WTC11 (cell line): Measurements from ENCODE around the gene ZDHHC7. TPM values are rescaled to one million over a fixed set of nuclear protein-coding genes. Genes with fewer than 3 reads are reported as not detected.

ENCODE experiments used
- ATAC-seq: fragments of 200-7000 bp; cut with Tn5 transposase; 2 replicates; pipeline ENCODE4 v1.10.0; 2021; ENCODE audit warnings: mild to moderate bottlenecking, moderate library complexity
- CTCF ChIA-PET: fragments of 300-600 bp; sonication (Branson Sonifier 250); formaldehyde crosslinking; loops from one replicate; lab custom pipeline; 2021; ENCODE audit warnings: antibody characterized with exemption; lab: Charles Lee
- POLR2A ChIA-PET: fragments of 350-600 bp; sonication (Branson Sonifier 250); formaldehyde crosslinking; loops from one replicate; lab custom pipeline; 2021; ENCODE audit warnings: antibody characterized with exemption; lab: Charles Lee
- DNase-seq: peaks from one replicate; pipeline ENCODE4 v3.0.0; 2021; ENCODE audit warnings: low spot score
- H3K27ac Mint-ChIP-seq: 2 replicates; pipeline ENCODE4 v1.8.0; 2021; ENCODE audit warnings: mixed read lengths
- H3K27me3 Mint-ChIP-seq: 2 replicates; pipeline ENCODE4 v1.8.0; 2021; ENCODE audit warnings: low read depth, mild to moderate bottlenecking, moderate library complexity, mixed read lengths
- H3K36me3 Mint-ChIP-seq: 2 replicates; pipeline ENCODE4 v1.8.0; 2021; ENCODE audit warnings: mixed read lengths
- H3K4me1 Mint-ChIP-seq: 2 replicates; pipeline ENCODE4 v1.8.0; 2022; ENCODE audit warnings: mixed read lengths
- H3K4me3 Mint-ChIP-seq: 2 replicates; pipeline ENCODE4 v1.8.0; 2021; ENCODE audit warnings: mild to moderate bottlenecking, moderate library complexity, mixed read lengths
- H3K9me3 Mint-ChIP-seq: 2 replicates; pipeline ENCODE4 v1.8.0; 2021; ENCODE audit warnings: mixed read lengths
- AR ChIP-seq: fragments of 250-450 bp; sonication (Bioruptor Pico); IDR thresholded peaks from 2 replicates; pipeline ENCODE4 v1.9.0; 2021; ENCODE audit warnings: mild to moderate bottlenecking
- CREB1 ChIP-seq: sonication (generic); formaldehyde crosslinking; IDR thresholded peaks from 2 replicates; pipeline ENCODE4 v1.8.0; 2023; ENCODE audit warnings: mild to moderate bottlenecking, missing genetic modification reagents
- E2F1 ChIP-seq: sonication (generic); formaldehyde crosslinking; IDR thresholded peaks from 2 replicates; pipeline ENCODE4 v1.8.0; 2022; ENCODE audit warnings: mild to moderate bottlenecking, missing genetic modification reagents
- ESRRA ChIP-seq: sonication (generic); formaldehyde crosslinking; IDR thresholded peaks from 2 replicates; pipeline ENCODE4 v1.8.1; 2022; ENCODE audit warnings: mild to moderate bottlenecking, missing genetic modification reagents, borderline replicate concordance
- ETV6 ChIP-seq: sonication (generic); formaldehyde crosslinking; IDR thresholded peaks from 2 replicates; pipeline ENCODE4 v1.8.1; 2022; ENCODE audit warnings: mild to moderate bottlenecking, missing genetic modification reagents
- FOXP1 ChIP-seq: sonication (generic); formaldehyde crosslinking; IDR thresholded peaks from 2 replicates; pipeline ENCODE4 v1.8.0; 2022; ENCODE audit warnings: missing genetic modification reagents, mild to moderate bottlenecking, moderate library complexity, borderline replicate concordance
- GABPB1 ChIP-seq: sonication (generic); formaldehyde crosslinking; IDR thresholded peaks from 2 replicates; pipeline ENCODE4 v1.8.1; 2023; ENCODE audit warnings: mild to moderate bottlenecking, missing genetic modification reagents
- GRHL2 ChIP-seq: fragments of 250-450 bp; sonication (Bioruptor Pico); IDR thresholded peaks from 2 replicates; pipeline ENCODE4 v1.8.0; 2022; ENCODE audit warnings: mild to moderate bottlenecking, moderate library complexity; ENCODE audit not compliant: insufficient replicate concordance, severe bottlenecking
- IRF1 ChIP-seq: sonication (generic); formaldehyde crosslinking; IDR thresholded peaks from 2 replicates; pipeline ENCODE4 v1.8.0; 2023; ENCODE audit warnings: missing genetic modification reagents
- NR3C1 ChIP-seq: sonication (generic); formaldehyde crosslinking; conservative IDR thresholded peaks from 2 replicates; pipeline ENCODE4 v1.8.1; 2023; ENCODE audit warnings: low read depth, mild to moderate bottlenecking, missing genetic modification reagents
- OVOL2 ChIP-seq: fragments of 250-450 bp; sonication (Bioruptor Pico); IDR thresholded peaks from 2 replicates; pipeline ENCODE4 v1.9.0; 2021; ENCODE audit warnings: mild to moderate bottlenecking, borderline replicate concordance
- RORB ChIP-seq: fragments of 250-450 bp; sonication (Bioruptor Pico); IDR thresholded peaks from 2 replicates; pipeline ENCODE4 v1.9.0; 2021; ENCODE audit warnings: mild to moderate bottlenecking
- SP1 ChIP-seq: sonication (generic); formaldehyde crosslinking; conservative IDR thresholded peaks from 2 replicates; pipeline ENCODE4 v1.8.1; 2022; ENCODE audit warnings: missing genetic modification reagents
- USF1 ChIP-seq: sonication (generic); formaldehyde crosslinking; IDR thresholded peaks from 2 replicates; pipeline ENCODE4 v1.8.0; 2022; ENCODE audit warnings: mild to moderate bottlenecking, missing genetic modification reagents
- USF2 ChIP-seq: sonication (generic); formaldehyde crosslinking; IDR thresholded peaks from 2 replicates; pipeline ENCODE4 v1.8.1; 2023; ENCODE audit warnings: mild to moderate bottlenecking, missing genetic modification reagents, moderate library complexity
- ZMAT4 ChIP-seq: fragments of 250-450 bp; sonication (Bioruptor Pico); IDR thresholded peaks from 2 replicates; pipeline ENCODE4 v1.9.0; 2021; ENCODE audit warnings: mild to moderate bottlenecking
- ZNF138 ChIP-seq: sonication (generic); formaldehyde crosslinking; conservative IDR thresholded peaks from 2 replicates; pipeline ENCODE4 v1.8.1; 2022; ENCODE audit warnings: mild to moderate bottlenecking, moderate library complexity, missing genetic modification reagents
- ZNF263 ChIP-seq: sonication (generic); formaldehyde crosslinking; IDR thresholded peaks from 2 replicates; pipeline ENCODE4 v1.8.1; 2022; ENCODE audit warnings: low read depth, mild to moderate bottlenecking, moderate library complexity, missing genetic modification reagents
- total RNA-seq: library from RNA; stranded (reverse); gene quantifications from 3 replicates; pipeline ENCODE4 v1.2.3, GENCODE V29; 2021
- TF ChIP-seq, protein P1 (sequence below): sonication (generic); formaldehyde crosslinking; IDR thresholded peaks from 2 replicates; pipeline ENCODE4 v1.8.1; 2022; ENCODE audit warnings: low read depth, missing genetic modification reagents, borderline replicate concordance
- TF ChIP-seq, protein P2 (sequence below): sonication (generic); formaldehyde crosslinking; IDR thresholded peaks from 2 replicates; pipeline ENCODE4 v1.8.1; 2023; ENCODE audit warnings: mild to moderate bottlenecking, missing genetic modification reagents, moderate library complexity

ZDHHC7 gene
- total RNA-seq, 1 experiment from 2014 or later, result 38.7 TPM

- TF ChIP-seq ZNF263 (no peak), ZNF138 (CRISPR knock-in tag) (no peak), AR (CRISPR knock-in tag) (no peak)
- TF ChIP-seq, all 79 proteins: peak for 0
Measured at GRCh38 chr16:85017633-85018032, 6.3 kb upstream of the ZDHHC7 start (continued).

- Mint-ChIP-seq H3K27me3 (peaks cover 8% of the 10 kb centered on the region; the same call in 1 of the 2 replicates), H3K4me3 (no peak overlapping the region), H3K27ac (no peak overlapping the region), H3K36me3 (no peaks in the 10 kb centered on the region), H3K4me1 (no peaks in the 10 kb centered on the region; the same call in 1 of the 2 replicates), H3K9me3 (no peaks in the 10 kb centered on the region)
- no peak for ATAC-seq
- POLR2A ChIA-PET, result no interaction called here
- no peak for TF ChIP-seq RORB
- no peak for TF ChIP-seq CREB1 (CRISPR knock-in tag)
- TF ChIP-seq, protein P1, sequence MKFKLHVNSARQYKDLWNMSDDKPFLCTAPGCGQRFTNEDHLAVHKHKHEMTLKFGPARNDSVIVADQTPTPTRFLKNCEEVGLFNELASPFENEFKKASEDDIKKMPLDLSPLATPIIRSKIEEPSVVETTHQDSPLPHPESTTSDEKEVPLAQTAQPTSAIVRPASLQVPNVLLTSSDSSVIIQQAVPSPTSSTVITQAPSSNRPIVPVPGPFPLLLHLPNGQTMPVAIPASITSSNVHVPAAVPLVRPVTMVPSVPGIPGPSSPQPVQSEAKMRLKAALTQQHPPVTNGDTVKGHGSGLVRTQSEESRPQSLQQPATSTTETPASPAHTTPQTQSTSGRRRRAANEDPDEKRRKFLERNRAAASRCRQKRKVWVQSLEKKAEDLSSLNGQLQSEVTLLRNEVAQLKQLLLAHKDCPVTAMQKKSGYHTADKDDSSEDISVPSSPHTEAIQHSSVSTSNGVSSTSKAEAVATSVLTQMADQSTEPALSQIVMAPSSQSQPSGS (CRISPR knock-in tag), result no peak
- no peak for TF ChIP-seq ETV6 (CRISPR knock-in tag)
- TF ChIP-seq GABPB1, result no peak
- DNase-seq, result no peak
- CTCF ChIA-PET, result no interaction called here
Measured at GRCh38 chr16:85017151-85017550, 5.8 kb upstream of the ZDHHC7 start.

DNA sequence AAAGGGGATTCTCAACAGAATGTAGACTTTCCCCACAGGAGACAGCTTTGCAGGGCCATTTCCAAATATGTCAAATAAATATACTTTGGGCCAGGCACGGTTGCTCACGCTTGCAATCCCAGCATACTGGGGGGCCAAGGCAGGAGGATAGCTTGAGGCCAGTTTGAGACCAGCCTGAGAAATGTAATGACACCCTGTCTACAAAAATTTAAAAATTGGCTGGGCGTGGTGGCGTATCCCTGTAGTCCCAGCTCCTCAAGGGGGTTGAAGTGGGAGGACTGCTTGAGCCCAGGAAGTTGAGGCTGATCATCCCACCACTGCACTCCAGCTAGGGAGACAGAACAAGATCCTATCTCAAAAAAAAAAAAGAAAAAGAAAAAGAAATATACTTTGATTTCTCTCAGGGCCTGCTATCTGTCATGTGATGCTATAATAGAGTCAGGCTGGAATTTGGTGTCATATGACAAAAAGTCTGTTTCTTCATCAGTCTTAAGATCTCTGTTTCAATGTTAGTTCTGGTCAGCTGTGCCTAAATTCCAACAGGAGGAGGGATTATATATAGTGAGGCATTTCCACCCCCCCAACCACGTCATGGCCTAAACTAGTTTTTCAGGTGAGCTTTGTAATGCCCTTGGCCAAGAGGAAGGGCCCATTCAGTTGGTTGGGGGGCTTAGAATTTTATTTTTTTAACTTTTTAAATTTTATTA is 4.3 kb upstream of the ZDHHC7 start:
- no peak overlapping the region for H3K4me3 Mint-ChIP-seq
- ChIA-PET POLR2A (no interaction called here), CTCF (interaction anchor here (0.7 to 1.5 kb wide), 4 partner anchors 40 to 91 kb away, joined by 3 to 5 read pairs (median 3); no protein-coding TSS in a partner anchor)
- H3K27me3 Mint-ChIP-seq, result peaks cover 3% of the 10 kb centered on the region; the same call in 1 of the 2 replicates
- no peak for ATAC-seq
- no peak for DNase-seq
- H3K9me3 Mint-ChIP-seq, result no peaks in the 10 kb centered on the region
- H3K36me3 Mint-ChIP-seq, result no peaks in the 10 kb centered on the region
- no peak overlapping the region for H3K27ac Mint-ChIP-seq
- H3K4me1 Mint-ChIP-seq, result peaks cover under 1% of the 10 kb centered on the region
- TF ChIP-seq ZMAT4 (CRISPR knock-in tag) (no peak), FOXP1 (CRISPR knock-in tag) (no peak), OVOL2 (CRISPR knock-in tag) (no peak), CREB1 (CRISPR knock-in tag) (no peak), E2F1 (no peak), USF2 (no peak), GABPB1 (no peak), SP1 (CRISPR knock-in tag) (no peak), ESRRA (CRISPR knock-in tag) (no peak), IRF1 (no peak), USF1 (CRISPR knock-in tag) (no peak), ZNF263 (no peak), NR3C1 (CRISPR knock-in tag) (no peak), GRHL2 (CRISPR knock-in tag) (no peak)
- TF ChIP-seq, protein P2, sequence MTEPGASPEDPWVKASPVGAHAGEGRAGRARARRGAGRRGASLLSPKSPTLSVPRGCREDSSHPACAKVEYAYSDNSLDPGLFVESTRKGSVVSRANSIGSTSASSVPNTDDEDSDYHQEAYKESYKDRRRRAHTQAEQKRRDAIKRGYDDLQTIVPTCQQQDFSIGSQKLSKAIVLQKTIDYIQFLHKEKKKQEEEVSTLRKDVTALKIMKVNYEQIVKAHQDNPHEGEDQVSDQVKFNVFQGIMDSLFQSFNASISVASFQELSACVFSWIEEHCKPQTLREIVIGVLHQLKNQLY (CRISPR knock-in tag), result no peak
